ENCODE data around the gene PGP. TPM values are rescaled to one million over a fixed set of nuclear protein-coding genes. Genes with fewer than 3 reads are reported as not detected.

PGP gene
- total and polyA plus RNA-seq, 4 donors: 3.4 to 9.9 (median 6.3) TPM

DNA sequence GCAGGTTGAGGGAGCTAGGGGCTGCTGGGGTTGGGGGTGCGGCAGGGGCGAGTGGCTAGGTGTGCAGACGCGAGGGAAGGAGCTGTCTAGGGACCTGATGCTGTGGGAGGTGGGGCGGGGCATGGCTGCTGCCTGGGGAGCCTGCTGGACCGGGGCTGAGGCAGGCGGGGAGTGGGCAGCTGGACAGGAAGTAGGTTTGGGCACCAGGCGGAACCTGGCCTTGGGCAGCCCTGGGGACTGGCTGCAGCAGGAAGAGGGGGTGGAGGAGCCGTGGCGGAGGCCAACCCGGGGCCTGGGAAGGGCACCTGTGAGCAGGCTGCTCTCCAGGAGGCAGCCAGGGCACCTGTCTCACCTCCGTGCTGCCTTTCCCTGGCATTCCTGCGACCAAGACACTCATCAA is 15.7 kb upstream of the PGP start:
- WGBS: 93% methylated on average over 13 of the region's 13 CpGs
- Histone ChIP-seq H3K9me3 (ENCODE audit: control insufficient read depth in 4 of 4, low read length in 3 of 4) (no peaks in the 10 kb centered on the region), H3K4me3 (ENCODE audit: low read depth in 1 of 3, low read length in 3 of 3) (no peak overlapping the region), H3K4me1 (ENCODE audit: control insufficient read depth in 4 of 4, insufficient read depth in 4 of 4, low read length in 3 of 4) (peaks cover 5 to 18% (median 13%) of the 10 kb centered on the region in 4 donors), H3K9ac (ENCODE audit: low read depth in 1 of 2, low read length in 2 of 2) (no peak overlapping the region), H3K27me3 (ENCODE audit: control insufficient read depth in 4 of 4, insufficient read depth in 4 of 4, low read length in 3 of 4) (no peaks in the 10 kb centered on the region), H3K36me3 (ENCODE audit: control insufficient read depth in 4 of 4, insufficient read depth in 3 of 4, low read depth in 1 of 4, low read length in 3 of 4) (peaks cover 0 to 61% (median 30%) of the 10 kb centered on the region in 4 donors), H3K27ac (ENCODE audit: low read depth in 1 of 2, low read length in 2 of 2) (no peak overlapping the region)
- TF ChIP-seq REST (IDR thresholded peaks at IDR 0.05) (no peak), HNF4G (IDR thresholded peaks at IDR 0.05) (no peak), TAF1 (conservative IDR thresholded peaks at IDR 0.05) (no peak), FOXA1 (IDR thresholded peaks at IDR 0.05) (no peak), GABPA (IDR thresholded peaks at IDR 0.05 in 1 of 2, conservative IDR thresholded peaks at IDR 0.05 in 1 of 2) (no peak), RXRA (IDR thresholded peaks at IDR 0.05) (no peak), CTCF (IDR thresholded peaks at IDR 0.05; ENCODE audit: low read depth, low read length, missing input control) (no peak), EGR1 (IDR thresholded peaks at IDR 0.05; ENCODE audit: low read depth in 2 of 2) (no peak), HNF4A (conservative IDR thresholded peaks at IDR 0.05) (no peak), ATF3 (IDR thresholded peaks at IDR 0.05) (no peak)
- TF ChIP-seq, protein P1, sequence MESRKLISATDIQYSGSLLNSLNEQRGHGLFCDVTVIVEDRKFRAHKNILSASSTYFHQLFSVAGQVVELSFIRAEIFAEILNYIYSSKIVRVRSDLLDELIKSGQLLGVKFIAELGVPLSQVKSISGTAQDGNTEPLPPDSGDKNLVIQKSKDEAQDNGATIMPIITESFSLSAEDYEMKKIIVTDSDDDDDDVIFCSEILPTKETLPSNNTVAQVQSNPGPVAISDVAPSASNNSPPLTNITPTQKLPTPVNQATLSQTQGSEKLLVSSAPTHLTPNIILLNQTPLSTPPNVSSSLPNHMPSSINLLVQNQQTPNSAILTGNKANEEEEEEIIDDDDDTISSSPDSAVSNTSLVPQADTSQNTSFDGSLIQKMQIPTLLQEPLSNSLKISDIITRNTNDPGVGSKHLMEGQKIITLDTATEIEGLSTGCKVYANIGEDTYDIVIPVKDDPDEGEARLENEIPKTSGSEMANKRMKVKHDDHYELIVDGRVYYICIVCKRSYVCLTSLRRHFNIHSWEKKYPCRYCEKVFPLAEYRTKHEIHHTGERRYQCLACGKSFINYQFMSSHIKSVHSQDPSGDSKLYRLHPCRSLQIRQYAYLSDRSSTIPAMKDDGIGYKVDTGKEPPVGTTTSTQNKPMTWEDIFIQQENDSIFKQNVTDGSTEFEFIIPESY (IDR thresholded peaks at IDR 0.05): no peak
- no peak for DNase-seq (ENCODE audit: low spot score)

DNA sequence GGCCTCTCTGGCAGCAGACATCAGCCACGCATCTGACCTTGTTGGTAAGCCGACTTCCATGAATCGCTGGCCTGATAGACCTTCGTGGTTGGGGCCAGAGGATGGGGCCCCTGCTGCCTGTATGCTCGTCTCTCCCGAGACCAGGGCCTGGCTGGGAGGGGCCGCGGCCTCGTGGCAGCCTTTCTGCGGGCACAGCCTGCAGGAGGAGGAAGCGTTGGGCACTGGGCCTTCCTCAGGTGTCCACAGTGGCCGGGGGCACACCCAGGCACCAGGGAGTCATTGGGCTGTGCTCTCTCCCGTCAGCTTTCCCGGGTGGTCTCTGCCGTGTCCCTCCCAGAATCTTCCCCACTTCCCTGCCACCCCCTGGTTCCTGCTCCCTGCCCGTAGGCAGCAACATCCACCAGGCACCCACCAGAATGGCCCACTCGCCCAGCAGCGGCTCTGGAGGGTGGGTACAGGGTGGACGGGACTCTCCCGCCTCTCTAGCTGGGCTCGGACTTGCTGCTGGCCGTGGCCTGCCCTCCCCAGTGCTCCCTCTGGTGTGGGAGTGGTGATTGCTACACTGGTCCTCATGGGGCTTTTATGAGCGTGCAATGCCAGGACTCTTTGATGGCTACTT is 15.1 kb upstream of the PGP start:
- no peak for DNase-seq (ENCODE audit: low spot score)
- TF ChIP-seq CTCF (IDR thresholded peaks at IDR 0.05; ENCODE audit: low read depth, low read length, missing input control): no peak
- no peak for TF ChIP-seq FOXA1 (IDR thresholded peaks at IDR 0.05)
- TF ChIP-seq YY1 (IDR thresholded peaks at IDR 0.05): no peak
- no peak for TF ChIP-seq GABPA (IDR thresholded peaks at IDR 0.05 in 1 of 2, conservative IDR thresholded peaks at IDR 0.05 in 1 of 2)
- TF ChIP-seq MAX (IDR thresholded peaks at IDR 0.05): no peak
- TF ChIP-seq NR2F2 (IDR thresholded peaks at IDR 0.05): no peak
- TF ChIP-seq HNF4A (conservative IDR thresholded peaks at IDR 0.05): no peak
- TF ChIP-seq SP1 (IDR thresholded peaks at IDR 0.05): no peak
- TF ChIP-seq ATF3 (IDR thresholded peaks at IDR 0.05): no peak

More for the DNA sequence above, 15.1 kb upstream of the PGP start:
- H3K9ac ChIP-seq (ENCODE audit: low read depth in 1 of 2, low read length in 2 of 2): no peak overlapping the region
- no peak overlapping the region for H3K4me3 ChIP-seq (ENCODE audit: low read depth in 1 of 3, low read length in 3 of 3)
- H3K36me3 ChIP-seq (ENCODE audit: control insufficient read depth in 4 of 4, insufficient read depth in 3 of 4, low read depth in 1 of 4, low read length in 3 of 4): peaks cover 0 to 55% (median 28%) of the 10 kb centered on the region in 4 donors
- H3K4me1 ChIP-seq (ENCODE audit: control insufficient read depth in 4 of 4, insufficient read depth in 4 of 4, low read length in 3 of 4): peaks cover 5 to 23% (median 18%) of the 10 kb centered on the region in 4 donors
- H3K27me3 ChIP-seq (ENCODE audit: control insufficient read depth in 4 of 4, insufficient read depth in 4 of 4, low read length in 3 of 4): no peaks in the 10 kb centered on the region
- no peak overlapping the region for H3K27ac ChIP-seq (ENCODE audit: low read depth in 1 of 2, low read length in 2 of 2)
- WGBS: 96% methylated on average over 23 of the region's 23 CpGs
- H3K9me3 ChIP-seq (ENCODE audit: control insufficient read depth in 4 of 4, low read length in 3 of 4): no peaks in the 10 kb centered on the region
